ENCODE results near the gene CCN6.
"Not testable (repeated sequence)": the region's sequence is repeated elsewhere in the genome, so short reads cannot be mapped to it uniquely, and the experiment has no call there.

CCN6 gene

GRCh38 chr6:112050429-112050828 is 3.5 kb upstream of the CCN6 start:
- no peak for DNase-seq
- TF ChIP-seq POLR2A (IDR thresholded peaks at IDR 0.05; ENCODE audit: low read length) (no peak), GATA1 (IDR thresholded peaks at IDR 0.05; ENCODE audit: low read depth, low read length) (no peak)

- DNase-seq: not testable (repeated sequence)
Observed at GRCh38 chr6:112051251-112051740, 2.6 kb upstream of the CCN6 start.

GRCh38 chr6:112054555-112055190 is 769 bp downstream of the CCN6 start:
- TF ChIP-seq GATA1 (IDR thresholded peaks at IDR 0.05; ENCODE audit: low read depth, low read length): no peak
- TF ChIP-seq POLR2A (IDR thresholded peaks at IDR 0.05; ENCODE audit: low read length): no peak
- DNase-seq: no peak

- DNase-seq: no peak
- TF ChIP-seq GATA1 (IDR thresholded peaks at IDR 0.05; ENCODE audit: low read depth, low read length): no peak
- TF ChIP-seq POLR2A (IDR thresholded peaks at IDR 0.05; ENCODE audit: low read length): no peak
Observed at GRCh38 chr6:112058243-112059032, 4.5 kb downstream of the CCN6 start.

- no peak for DNase-seq
Observed at GRCh38 chr6:112061605-112062004, 7.7 kb downstream of the CCN6 start.

GRCh38 chr6:112062966-112063365 is 9.1 kb downstream of the CCN6 start:
- TF ChIP-seq GATA1 (IDR thresholded peaks at IDR 0.05; ENCODE audit: low read depth, low read length) (no peak), POLR2A (IDR thresholded peaks at IDR 0.05; ENCODE audit: low read length) (no peak)
- no peak for DNase-seq

More at GRCh38 chr6:112061605-112062004, 7.7 kb downstream of the CCN6 start:
- TF ChIP-seq POLR2A (IDR thresholded peaks at IDR 0.05; ENCODE audit: low read length): no peak
- TF ChIP-seq GATA1 (IDR thresholded peaks at IDR 0.05; ENCODE audit: low read depth, low read length): no peak

GRCh38 chr6:112065426-112065986 is 11.6 kb downstream of the CCN6 start:
- TF ChIP-seq POLR2A (IDR thresholded peaks at IDR 0.05; ENCODE audit: low read length): no peak
- TF ChIP-seq GATA1 (IDR thresholded peaks at IDR 0.05; ENCODE audit: low read depth, low read length): no peak
- DNase-seq: no peak

GRCh38 chr6:112066606-112067005 is 12.7 kb downstream of the CCN6 start:
- no peak for DNase-seq
- no peak for TF ChIP-seq POLR2A (IDR thresholded peaks at IDR 0.05; ENCODE audit: low read length)
- TF ChIP-seq GATA1 (IDR thresholded peaks at IDR 0.05; ENCODE audit: low read depth, low read length): no peak

GRCh38 chr6:112081569-112081968 is 27.7 kb downstream of the CCN6 start:
- no peak for DNase-seq
- TF ChIP-seq GATA1 (IDR thresholded peaks at IDR 0.05; ENCODE audit: low read depth, low read length) (no peak), POLR2A (IDR thresholded peaks at IDR 0.05; ENCODE audit: low read length) (no peak)

GRCh38 chr6:112085286-112086065 is 31.6 kb downstream of the CCN6 start:
- peak; percentile 4 to 11 for DNase-seq

GRCh38 chr6:112086744-112087135 is 32.8 kb downstream of the CCN6 start:
- TF ChIP-seq POLR2A (IDR thresholded peaks at IDR 0.05; ENCODE audit: low read length): no peak
- peak; percentile 54 to 63 for DNase-seq

More at GRCh38 chr6:112085286-112086065, 31.6 kb downstream of the CCN6 start:
- no peak for TF ChIP-seq POLR2A (IDR thresholded peaks at IDR 0.05; ENCODE audit: low read length)

- DNase-seq: peak; percentile 96 to 98
- TF ChIP-seq GATA1 (IDR thresholded peaks at IDR 0.05; ENCODE audit: low read depth, low read length) (no peak), POLR2A (IDR thresholded peaks at IDR 0.05; ENCODE audit: low read length) (peak; percentile 90)
Observed at GRCh38 chr6:112087136-112087911, 33.4 kb downstream of the CCN6 start, which contains the start of the genes FAM229B and TUBE1. TSS of gene FAM229B (plus strand) at chr6:112087591. CDS start at chr6:112099284, 11,693 bp downstream. TSS of gene TUBE1 (minus strand) at chr6:112087482. CDS start at chr6:112087434, 48 bp downstream.

- no peak for TF ChIP-seq GATA1 (IDR thresholded peaks at IDR 0.05; ENCODE audit: low read depth, low read length)
- no peak for TF ChIP-seq POLR2A (IDR thresholded peaks at IDR 0.05; ENCODE audit: low read length)
- DNase-seq: peak in 1 of 2 experiments; percentile 43
Observed at GRCh38 chr6:112087916-112088315, 34.0 kb downstream of the CCN6 start.
